C4-2B (cell line): ENCODE results near the gene KRI1.

Source experiments
- ZFX ChIP-seq: fragments of 450-650 bp; IDR thresholded peaks from 2 replicates; pipeline ENCODE4 v1.6.1; 2017
- TF ChIP-seq, protein P1 (sequence below): fragments of 450-650 bp; conservative IDR thresholded peaks from 2 replicates; pipeline ENCODE4 v1.5.1; 2017; ENCODE audit warnings: mild to moderate bottlenecking

DNA sequence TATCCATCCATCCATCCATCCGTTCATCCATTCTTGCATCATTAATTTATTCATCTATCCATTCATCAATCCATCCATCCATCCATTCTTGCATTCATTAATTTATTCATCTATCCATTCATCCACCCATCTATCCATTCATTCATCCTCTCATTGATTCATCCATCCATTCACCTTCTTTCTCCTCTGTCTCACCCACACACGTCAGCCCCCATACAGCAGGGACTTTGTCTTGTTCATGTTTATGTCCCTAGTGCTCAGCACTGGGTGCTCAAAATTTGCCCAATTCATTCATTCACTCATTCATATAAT is 22.0 kb upstream of the KRI1 start:
- TF ChIP-seq, protein P1, sequence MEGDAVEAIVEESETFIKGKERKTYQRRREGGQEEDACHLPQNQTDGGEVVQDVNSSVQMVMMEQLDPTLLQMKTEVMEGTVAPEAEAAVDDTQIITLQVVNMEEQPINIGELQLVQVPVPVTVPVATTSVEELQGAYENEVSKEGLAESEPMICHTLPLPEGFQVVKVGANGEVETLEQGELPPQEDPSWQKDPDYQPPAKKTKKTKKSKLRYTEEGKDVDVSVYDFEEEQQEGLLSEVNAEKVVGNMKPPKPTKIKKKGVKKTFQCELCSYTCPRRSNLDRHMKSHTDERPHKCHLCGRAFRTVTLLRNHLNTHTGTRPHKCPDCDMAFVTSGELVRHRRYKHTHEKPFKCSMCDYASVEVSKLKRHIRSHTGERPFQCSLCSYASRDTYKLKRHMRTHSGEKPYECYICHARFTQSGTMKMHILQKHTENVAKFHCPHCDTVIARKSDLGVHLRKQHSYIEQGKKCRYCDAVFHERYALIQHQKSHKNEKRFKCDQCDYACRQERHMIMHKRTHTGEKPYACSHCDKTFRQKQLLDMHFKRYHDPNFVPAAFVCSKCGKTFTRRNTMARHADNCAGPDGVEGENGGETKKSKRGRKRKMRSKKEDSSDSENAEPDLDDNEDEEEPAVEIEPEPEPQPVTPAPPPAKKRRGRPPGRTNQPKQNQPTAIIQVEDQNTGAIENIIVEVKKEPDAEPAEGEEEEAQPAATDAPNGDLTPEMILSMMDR, result no peak
- no peak for TF ChIP-seq ZFX
